OCI-LY1 (cell line): ENCODE data around the gene CDHR5.

Experiments
- CTCF ChIP-seq: fragments of 200-600 bp; sonication (generic), shearing (Covaris generic); IDR thresholded peaks from 2 replicates; pipeline ENCODE4 v1.5.1; 2017; ENCODE audit warnings: mild to moderate bottlenecking, antibody characterized with exemption, low read length, moderate library complexity, mixed read lengths
- EZH2 ChIP-seq: fragments of 200-600 bp; sonication (generic), shearing (Covaris generic); IDR thresholded peaks from 2 replicates; pipeline ENCODE4 v1.8.0; 2017; ENCODE audit warnings: borderline replicate concordance, mixed run types, mild to moderate bottlenecking, antibody characterized with exemption, low read length, moderate library complexity, mixed read lengths

DNA sequence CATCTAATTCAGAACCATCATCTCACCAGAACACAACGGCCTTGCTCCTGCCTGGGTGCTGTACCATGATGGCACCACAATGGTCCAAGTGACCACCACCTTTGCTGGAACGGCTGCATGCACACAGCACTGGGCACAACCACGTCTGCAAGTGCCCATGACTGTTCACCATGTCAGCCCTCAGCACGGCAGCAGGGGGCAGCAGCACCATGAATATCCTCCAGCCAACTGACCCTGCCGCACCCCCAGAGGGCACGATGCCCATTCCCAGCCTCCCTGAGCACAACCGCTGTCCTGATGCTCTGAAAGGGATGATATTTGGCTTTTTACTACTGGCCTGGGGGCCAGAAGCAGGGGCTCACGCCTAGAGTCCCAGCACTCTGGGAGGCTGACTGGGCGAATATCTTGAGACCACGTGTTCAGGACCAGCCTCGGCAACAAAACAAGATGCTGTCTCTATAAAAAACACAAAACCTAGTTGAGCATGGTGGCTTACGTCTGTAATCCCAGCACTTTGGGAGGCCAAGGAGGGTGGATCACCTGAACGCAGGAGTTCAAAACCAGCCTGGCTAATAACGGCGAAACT is 38.0 kb upstream of the CDHR5 start:
- TF ChIP-seq CTCF = peak; percentile 84
- TF ChIP-seq EZH2 = no peak
